Memory B cell (primary cell): Measurements from ENCODE around the gene SLAMF7.
"Not testable (repeated sequence)": the region's sequence is repeated elsewhere in the genome, so short reads cannot be mapped to it uniquely, and the experiment has no call there.

Experiments used
- ATAC-seq: fragments of 150-1000 bp; cut with Tn5 transposase; 2 replicates; pipeline ENCODE4 v1.10.0; 2021; ENCODE audit warnings: low read depth, mild to moderate bottlenecking, moderate library complexity
- DNase-seq, 2 donors: peaks; one replicate each; pipeline ENCODE4 v3.0.0; 2022; ENCODE audit warnings: low spot score in 2 of 2
- H3K27ac Mint-ChIP-seq: one replicate; pipeline ENCODE4 v1.8.0; 2022; ENCODE audit warnings: mild to moderate bottlenecking, moderate library complexity, mixed read lengths
- H3K27me3 Mint-ChIP-seq: one replicate; pipeline ENCODE4 v1.8.0; 2022; ENCODE audit warnings: mixed read lengths
- H3K36me3 Mint-ChIP-seq: one replicate; pipeline ENCODE4 v1.8.0; 2022; ENCODE audit warnings: mild to moderate bottlenecking, mixed read lengths
- H3K4me1 Mint-ChIP-seq: one replicate; pipeline ENCODE4 v1.8.0; 2022; ENCODE audit warnings: mixed read lengths
- H3K4me3 Mint-ChIP-seq: one replicate; pipeline ENCODE4 v1.8.0; 2022; ENCODE audit warnings: mild to moderate bottlenecking, moderate library complexity, mixed read lengths
- H3K9me3 Mint-ChIP-seq: one replicate; pipeline ENCODE4 v1.8.0; 2022; ENCODE audit warnings: mixed read lengths

Gene SLAMF7

GRCh38 chr1:160739098-160739511 is at the start of gene SLAMF7:
TSS of gene SLAMF7 (plus strand) at chr1:160739247. CDS start at chr1:160739302, 55 bp downstream.
- Mint-ChIP-seq H3K4me3 (peak within 1 kb of the TSS; percentile 82), H3K27me3 (no peaks in the 10 kb centered on the region), H3K27ac (peak within 1 kb of the TSS; percentile 91), H3K36me3 (peaks cover 8% of the 10 kb centered on the region), H3K9me3 (peaks cover 4% of the 10 kb centered on the region), H3K4me1 (peaks cover 44% of the 10 kb centered on the region)
- ATAC-seq (peak; percentile 93), DNase-seq (peak in 1 of 2 donors; percentile 40)

- not testable (repeated sequence) for H3K4me3 Mint-ChIP-seq, H3K27me3 Mint-ChIP-seq, H3K9me3 Mint-ChIP-seq, DNase-seq, ATAC-seq
- peaks cover 28% of the 10 kb centered on the region for H3K36me3 Mint-ChIP-seq
- peaks cover 38% of the 10 kb centered on the region for H3K4me1 Mint-ChIP-seq
- H3K27ac Mint-ChIP-seq: peak overlapping the region; percentile 78
Observed at GRCh38 chr1:160692390-160692789, 46.7 kb upstream of the SLAMF7 start.

- ATAC-seq: no peak
- Mint-ChIP-seq H3K27ac (no peak overlapping the region), H3K9me3 (no peaks in the 10 kb centered on the region), H3K36me3 (peaks cover 21% of the 10 kb centered on the region), H3K27me3 (no peaks in the 10 kb centered on the region), H3K4me1 (peaks cover 52% of the 10 kb centered on the region), H3K4me3 (peak overlapping the region; percentile 12)
- no peak for DNase-seq
Observed at GRCh38 chr1:160702100-160702499, 36.9 kb upstream of the SLAMF7 start.

GRCh38 chr1:160704250-160704649 is 34.8 kb upstream of the SLAMF7 start:
- DNase-seq (peak in 1 of 2 donors; percentile 36), ATAC-seq (peak; percentile 70)
- peak overlapping the region; percentile 85 for H3K4me3 Mint-ChIP-seq
- H3K27ac Mint-ChIP-seq: no peak overlapping the region
- H3K36me3 Mint-ChIP-seq: peaks cover 19% of the 10 kb centered on the region
- no peaks in the 10 kb centered on the region for H3K27me3 Mint-ChIP-seq
- no peaks in the 10 kb centered on the region for H3K9me3 Mint-ChIP-seq
- peaks cover 46% of the 10 kb centered on the region for H3K4me1 Mint-ChIP-seq

- peaks cover 17% of the 10 kb centered on the region for H3K36me3 Mint-ChIP-seq
- H3K9me3 Mint-ChIP-seq, DNase-seq, H3K27me3 Mint-ChIP-seq, H3K27ac Mint-ChIP-seq: not testable (repeated sequence)
- H3K4me1 Mint-ChIP-seq: peaks cover 43% of the 10 kb centered on the region
- peak overlapping the region; percentile 66 for H3K4me3 Mint-ChIP-seq
- peak; percentile 42 for ATAC-seq
Observed at GRCh38 chr1:160705212-160705621, 33.8 kb upstream of the SLAMF7 start.

GRCh38 chr1:160705742-160706141 is 33.3 kb upstream of the SLAMF7 start:
- H3K4me3 Mint-ChIP-seq: peak overlapping the region; percentile 66
- no peaks in the 10 kb centered on the region for H3K27me3 Mint-ChIP-seq
- ATAC-seq (no peak), DNase-seq (no peak)
- no peak overlapping the region for H3K27ac Mint-ChIP-seq
- peaks cover 40% of the 10 kb centered on the region for H3K4me1 Mint-ChIP-seq
- H3K36me3 Mint-ChIP-seq: peaks cover 17% of the 10 kb centered on the region
- H3K9me3 Mint-ChIP-seq: no peaks in the 10 kb centered on the region

GRCh38 chr1:160706526-160707235 is 32.4 kb upstream of the SLAMF7 start:
- no peak overlapping the region for H3K27ac Mint-ChIP-seq

GRCh38 chr1:160707236-160708064 is 31.6 kb upstream of the SLAMF7 start:
- Mint-ChIP-seq H3K27me3 (no peaks in the 10 kb centered on the region), H3K9me3 (no peaks in the 10 kb centered on the region), H3K4me1 (peaks cover 37% of the 10 kb centered on the region), H3K27ac (no peak overlapping the region), H3K36me3 (peaks cover 14% of the 10 kb centered on the region), H3K4me3 (no peak overlapping the region)
- DNase-seq (no peak), ATAC-seq (no peak)

More at GRCh38 chr1:160706526-160707235, 32.4 kb upstream of the SLAMF7 start:
- Mint-ChIP-seq H3K27me3 (no peaks in the 10 kb centered on the region), H3K9me3 (no peaks in the 10 kb centered on the region), H3K4me1 (peaks cover 41% of the 10 kb centered on the region), H3K4me3 (peak overlapping the region; percentile 54), H3K36me3 (peaks cover 17% of the 10 kb centered on the region)
- no peak for DNase-seq
- no peak for ATAC-seq

GRCh38 chr1:160708118-160708517 is 30.9 kb upstream of the SLAMF7 start:
- no peak overlapping the region for H3K4me3 Mint-ChIP-seq
- DNase-seq (peak in 1 of 2 donors; percentile 24), ATAC-seq (peak; percentile 41)
- peaks cover 9% of the 10 kb centered on the region for H3K36me3 Mint-ChIP-seq
- no peaks in the 10 kb centered on the region for H3K27me3 Mint-ChIP-seq
- H3K9me3 Mint-ChIP-seq: no peaks in the 10 kb centered on the region
- peaks cover 34% of the 10 kb centered on the region for H3K4me1 Mint-ChIP-seq
- no peak overlapping the region for H3K27ac Mint-ChIP-seq

GRCh38 chr1:160708801-160709200 is 30.2 kb upstream of the SLAMF7 start:
- DNase-seq: no peak

GRCh38 chr1:160709715-160710114 is 29.3 kb upstream of the SLAMF7 start:
- peaks cover 26% of the 10 kb centered on the region for H3K4me1 Mint-ChIP-seq
- H3K27ac Mint-ChIP-seq: no peak overlapping the region
- no peaks in the 10 kb centered on the region for H3K27me3 Mint-ChIP-seq
- ATAC-seq (no peak), DNase-seq (no peak)
- peaks cover 1% of the 10 kb centered on the region for H3K36me3 Mint-ChIP-seq
- no peak overlapping the region for H3K4me3 Mint-ChIP-seq
- H3K9me3 Mint-ChIP-seq: no peaks in the 10 kb centered on the region

More at GRCh38 chr1:160708801-160709200, 30.2 kb upstream of the SLAMF7 start:
- peaks cover 2% of the 10 kb centered on the region for H3K36me3 Mint-ChIP-seq
- no peak overlapping the region for H3K4me3 Mint-ChIP-seq
- no peaks in the 10 kb centered on the region for H3K9me3 Mint-ChIP-seq
- ATAC-seq: no peak
- H3K27me3 Mint-ChIP-seq: no peaks in the 10 kb centered on the region
- peaks cover 30% of the 10 kb centered on the region for H3K4me1 Mint-ChIP-seq
- H3K27ac Mint-ChIP-seq: no peak overlapping the region

GRCh38 chr1:160710517-160711252 is 28.4 kb upstream of the SLAMF7 start:
- H3K27me3 Mint-ChIP-seq: no peaks in the 10 kb centered on the region
- no peaks in the 10 kb centered on the region for H3K36me3 Mint-ChIP-seq
- H3K4me1 Mint-ChIP-seq: peaks cover 18% of the 10 kb centered on the region
- ATAC-seq: no peak
- H3K9me3 Mint-ChIP-seq: no peaks in the 10 kb centered on the region
- no peak overlapping the region for H3K4me3 Mint-ChIP-seq
- DNase-seq: no peak
- H3K27ac Mint-ChIP-seq: no peak overlapping the region

- DNase-seq: no peak
- no peaks in the 10 kb centered on the region for H3K36me3 Mint-ChIP-seq
- no peak for ATAC-seq
- H3K9me3 Mint-ChIP-seq: no peaks in the 10 kb centered on the region
- H3K27ac Mint-ChIP-seq: no peak overlapping the region
- H3K4me3 Mint-ChIP-seq: no peak overlapping the region
- peaks cover 16% of the 10 kb centered on the region for H3K4me1 Mint-ChIP-seq
- no peaks in the 10 kb centered on the region for H3K27me3 Mint-ChIP-seq
Observed at GRCh38 chr1:160711276-160711601, 27.8 kb upstream of the SLAMF7 start.
